GM21717 (cell line): Measurements from ENCODE around the gene CPNE1.

ENCODE experiments used
- ATAC-seq: cut with Tn5 transposase; IDR thresholded peaks from one replicate; pipeline ENCODE4 v1.9.1; 2021; ENCODE audit warnings: mild to moderate bottlenecking, moderate library complexity; ENCODE audit not compliant: unreplicated experiment

The CPNE1 gene

GRCh38 chr20:35600993-35601973, 63.4 kb downstream of the CPNE1 start:
- no peak for ATAC-seq

DNA sequence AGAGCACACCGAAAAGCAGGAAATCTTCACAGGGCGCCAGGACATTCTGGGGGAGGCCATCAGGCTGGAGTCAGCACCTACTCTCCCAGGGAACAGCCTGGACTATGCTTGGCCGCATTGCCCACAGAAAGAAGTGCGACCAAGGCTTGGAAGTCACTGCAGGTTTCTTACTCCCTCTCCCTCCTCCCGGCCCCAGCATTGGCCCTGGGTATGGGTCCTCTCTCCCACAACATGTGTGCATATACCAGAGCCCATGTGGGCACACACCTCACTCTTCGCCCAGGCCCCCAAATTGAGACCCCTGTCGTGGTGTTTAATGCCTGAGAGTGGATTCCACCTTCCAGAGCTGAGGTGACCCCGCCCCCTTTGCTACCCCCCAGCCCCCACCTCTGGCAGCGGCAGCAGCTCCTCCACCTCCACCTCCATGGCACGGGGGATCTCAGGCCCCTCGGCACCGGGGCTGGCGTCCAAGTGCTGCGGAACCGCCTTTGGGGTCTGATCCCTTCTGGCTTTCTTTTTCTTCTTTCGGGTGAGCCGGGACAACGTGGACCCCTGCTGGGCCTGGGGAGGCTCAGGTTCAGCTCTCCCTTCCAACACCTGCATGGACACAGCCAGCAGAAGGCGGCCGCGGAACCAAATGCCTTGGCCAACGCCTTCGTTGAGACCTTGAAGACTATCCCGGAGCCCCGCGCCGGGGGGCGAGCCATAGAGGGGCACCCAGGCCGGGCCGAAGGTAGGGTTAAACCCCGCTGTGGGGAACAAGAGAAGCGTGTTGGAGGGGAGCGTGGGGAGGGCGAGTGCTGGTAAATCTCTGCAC, 64.3 kb downstream of the CPNE1 start:
- ATAC-seq: no peak

DNA sequence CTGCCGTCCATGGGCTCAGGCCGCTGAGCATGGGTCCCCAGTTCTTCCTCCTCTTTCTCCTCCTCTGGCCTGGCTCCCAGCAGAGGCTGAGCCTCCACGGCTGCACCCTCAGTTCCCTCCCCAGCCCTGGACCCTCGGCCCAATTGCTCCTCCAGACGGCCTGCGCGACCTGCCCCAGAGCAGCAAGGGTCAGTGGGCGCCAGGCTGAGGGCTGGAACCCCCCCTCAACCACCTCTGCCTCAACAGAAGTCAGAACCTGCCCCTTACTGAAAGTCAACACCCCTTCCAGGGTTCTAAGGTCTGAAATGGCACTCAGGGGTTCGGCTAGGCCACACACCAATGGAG, 65.0 kb downstream of the CPNE1 start:
- no peak for ATAC-seq

- no peak for ATAC-seq
Observed at GRCh38 chr20:35598899-35599775, 65.6 kb downstream of the CPNE1 start.

- ATAC-seq: no peak
Observed at GRCh38 chr20:35598476-35598875, 66.2 kb downstream of the CPNE1 start.

GRCh38 chr20:35597186-35597585, 67.5 kb downstream of the CPNE1 start:
- ATAC-seq: no peak

DNA sequence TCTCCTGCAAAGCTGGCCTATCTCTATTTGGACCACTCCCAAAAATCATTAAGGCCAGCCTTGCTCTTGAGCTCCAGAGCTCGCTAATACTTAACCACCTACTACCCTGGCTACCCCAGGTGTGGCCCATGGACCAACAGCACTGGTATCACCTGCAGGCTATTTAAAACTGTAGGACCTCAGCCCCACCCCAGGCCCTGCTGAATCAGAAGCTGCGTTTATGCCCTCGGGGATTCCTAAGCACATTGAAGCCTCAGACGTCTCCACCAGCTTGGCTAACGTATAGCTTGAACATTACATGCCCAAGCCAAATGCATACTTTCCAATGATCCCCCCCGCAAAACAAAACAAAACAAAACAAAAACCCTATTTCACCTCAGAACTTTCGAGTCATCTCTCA, 68.8 kb downstream of the CPNE1 start:
- no peak for ATAC-seq

DNA sequence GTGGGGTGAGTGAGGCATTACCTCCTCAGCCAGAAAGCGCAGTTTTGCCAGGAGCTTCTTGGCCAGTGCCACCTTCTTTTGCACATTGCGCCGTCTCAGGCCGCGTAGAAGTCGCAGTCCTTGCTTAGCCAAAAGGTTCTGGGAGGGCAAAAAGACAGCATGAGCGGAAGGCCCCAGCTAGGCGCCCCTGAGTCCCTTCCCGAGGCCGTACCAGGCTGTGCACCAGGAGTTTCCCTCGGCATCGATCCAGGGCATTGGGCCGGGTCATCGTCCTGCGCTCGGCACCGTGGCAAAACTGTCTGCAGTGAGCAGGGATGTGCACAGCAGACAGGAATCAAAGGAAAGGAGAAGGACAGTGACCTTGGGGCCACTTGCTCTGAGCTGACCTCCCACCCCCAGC, 69.2 kb downstream of the CPNE1 start:
- ATAC-seq: no peak

DNA sequence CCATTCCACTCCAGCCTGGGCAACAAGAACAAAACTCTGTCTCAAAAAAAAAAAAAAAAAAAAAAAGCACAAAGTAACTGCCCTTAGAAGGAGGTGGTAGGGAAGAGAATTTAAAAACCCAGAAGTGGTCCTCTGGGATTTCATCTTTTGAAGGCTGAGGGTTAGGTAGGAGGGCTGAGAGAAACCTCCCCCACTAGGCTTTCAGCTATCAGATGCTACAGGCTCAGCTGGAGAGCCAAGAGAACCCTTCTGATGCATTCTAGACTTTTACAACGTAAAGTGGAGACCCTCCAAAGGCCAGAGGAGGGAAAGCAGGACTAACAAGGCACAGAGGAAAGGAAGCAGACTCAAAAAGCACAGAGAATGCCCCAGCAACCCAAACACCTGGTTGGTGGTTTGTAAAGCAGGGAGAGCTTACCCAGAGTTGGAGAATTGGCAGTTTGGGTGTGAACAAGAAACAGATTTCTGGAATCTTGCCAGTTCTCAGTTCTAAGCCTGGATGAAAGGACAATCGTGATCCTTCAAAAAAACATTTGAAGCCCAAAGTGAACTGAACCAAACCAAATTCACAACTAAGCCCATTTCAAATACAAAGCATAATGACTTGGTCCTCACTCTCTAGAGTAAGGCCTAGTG, 72.2 kb downstream of the CPNE1 start:
- no peak for ATAC-seq

GRCh38 chr20:35588397-35588796, 76.3 kb downstream of the CPNE1 start:
- ATAC-seq: no peak

GRCh38 chr20:35587436-35587835, 77.3 kb downstream of the CPNE1 start:
- no peak for ATAC-seq

- ATAC-seq: no peak
Observed at GRCh38 chr20:35586751-35587425, 77.8 kb downstream of the CPNE1 start.

GRCh38 chr20:35583636-35584560, 80.8 kb downstream of the CPNE1 start:
- ATAC-seq: no peak

GRCh38 chr20:35582741-35583404, 81.8 kb downstream of the CPNE1 start:
- no peak for ATAC-seq

- no peak for ATAC-seq
Observed at GRCh38 chr20:35582131-35582530, 82.6 kb downstream of the CPNE1 start.

DNA sequence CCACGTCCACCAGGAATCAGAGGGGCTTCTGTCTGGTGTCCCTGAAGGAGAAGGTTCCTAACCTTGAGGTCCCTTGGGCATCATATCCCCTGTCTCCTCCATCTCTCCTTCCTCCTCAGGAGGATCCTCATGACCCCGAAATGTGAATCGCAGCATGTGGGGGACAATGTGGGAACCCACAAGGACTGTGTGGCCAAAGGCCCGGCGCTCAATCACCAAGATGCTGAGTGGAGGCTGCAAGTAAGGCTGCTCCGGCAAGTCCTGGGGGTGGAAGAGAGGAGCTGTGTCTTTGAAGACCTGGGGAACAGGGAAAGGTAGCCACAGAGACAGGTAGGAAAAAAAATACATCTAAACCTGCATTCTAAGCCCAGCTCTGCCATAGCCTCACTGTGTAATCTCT, 85.5 kb downstream of the CPNE1 start:
- no peak for ATAC-seq

GRCh38 chr20:35578469-35578868, 86.2 kb downstream of the CPNE1 start:
- ATAC-seq: no peak

- ATAC-seq: no peak
Observed at GRCh38 chr20:35576816-35577215, 87.9 kb downstream of the CPNE1 start.
